HUES48 (cell line): Measurements from ENCODE around the gene CDK5R1.

ENCODE experiments used
- H3K27ac ChIP-seq: one replicate; pipeline ENCODE4 v1.7.0; 2013; ENCODE audit warnings: low read depth, low read length, inconsistent platforms
- H3K27me3 ChIP-seq: 2 replicates; pipeline ENCODE4 v1.6.1; 2013; ENCODE audit warnings: mild to moderate bottlenecking, low read length; ENCODE audit not compliant: control insufficient read depth, insufficient read depth
- H3K36me3 ChIP-seq: 2 replicates; pipeline ENCODE4 v1.6.1; 2013; ENCODE audit warnings: low read length; ENCODE audit not compliant: control insufficient read depth, insufficient read depth
- H3K4me1 ChIP-seq: 2 replicates; pipeline ENCODE4 v1.6.1; 2013; ENCODE audit warnings: mild to moderate bottlenecking, low read length; ENCODE audit not compliant: control insufficient read depth, insufficient read depth
- H3K4me3 ChIP-seq: 2 replicates; pipeline ENCODE4 v1.5.1; 2013; ENCODE audit warnings: mild to moderate bottlenecking, low read depth, low read length
- H3K9ac ChIP-seq: 2 replicates; pipeline ENCODE4 v1.6.1; 2013; ENCODE audit warnings: mild to moderate bottlenecking, low read depth, low read length, moderate library complexity
- H3K9me3 ChIP-seq: 2 replicates; pipeline ENCODE4 v1.6.1; 2013; ENCODE audit warnings: low read length; ENCODE audit not compliant: control insufficient read depth, insufficient read depth

The CDK5R1 gene

DNA sequence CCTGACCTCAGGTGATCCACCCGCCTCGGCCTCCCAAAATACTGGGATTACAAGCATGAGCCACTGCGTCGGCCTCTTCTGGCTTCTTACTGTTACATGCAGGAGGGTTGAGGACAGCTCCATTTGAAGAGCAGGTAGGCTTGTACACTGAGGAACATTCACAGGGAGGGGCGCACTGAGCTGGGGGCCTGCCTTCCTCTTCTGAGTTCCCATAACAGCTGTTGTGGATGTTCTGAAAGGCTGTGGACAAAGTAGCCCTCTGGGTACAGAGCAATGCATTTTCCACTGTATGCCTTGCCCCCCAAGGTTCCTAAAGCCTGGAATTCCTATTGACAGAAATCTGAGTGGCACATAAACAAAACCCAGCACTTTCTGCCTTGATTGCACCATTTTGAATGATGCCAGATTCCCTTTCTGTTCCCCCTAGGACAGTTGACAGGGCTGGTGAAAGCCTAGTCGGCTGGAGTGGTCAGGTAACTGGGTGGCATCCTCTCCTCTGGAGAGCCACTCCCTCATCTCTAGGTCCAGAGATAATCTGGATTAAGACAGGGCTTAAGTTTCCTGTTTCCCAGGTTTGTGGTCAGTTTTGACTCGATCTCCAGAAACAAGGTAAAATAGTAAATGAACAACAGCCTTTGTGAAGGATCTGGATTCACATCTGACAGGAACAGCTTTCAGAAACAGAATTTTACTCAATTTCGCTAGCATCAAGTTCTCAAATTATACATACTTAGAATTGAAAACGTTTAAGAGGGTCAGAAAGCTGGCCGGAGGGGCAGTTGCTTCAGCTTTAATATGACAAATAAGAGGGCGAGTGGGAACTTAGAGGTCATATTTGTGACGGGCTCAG lies 1.3 kb upstream of the CDK5R1 start:
- Histone ChIP-seq H3K27ac (peak overlapping the region; percentile 67), H3K27me3 (no peaks in the 10 kb centered on the region), H3K4me1 (peaks cover 41% of the 10 kb centered on the region), H3K4me3 (0 out of 2 replicates have a peak overlapping the region, but pooled peaks have one; percentile 62), H3K9me3 (no peaks in the 10 kb centered on the region), H3K36me3 (peaks cover 52% of the 10 kb centered on the region), H3K9ac (peak overlapping the region; percentile 73; the same call in 1 of the 2 replicates)

- H3K36me3 ChIP-seq, result peaks cover 52% of the 10 kb centered on the region
- no peaks in the 10 kb centered on the region for H3K27me3 ChIP-seq
- H3K4me1 ChIP-seq, result peaks cover 41% of the 10 kb centered on the region
- peak overlapping the region; percentile 62; the same call in 1 of the 2 replicates for H3K4me3 ChIP-seq
- peak overlapping the region; percentile 80 for H3K27ac ChIP-seq
- H3K9ac ChIP-seq, result peak overlapping the region; percentile 73; the same call in 1 of the 2 replicates
- no peaks in the 10 kb centered on the region for H3K9me3 ChIP-seq
Measured at GRCh38 chr17:32486111-32486700, 587 bp upstream of the CDK5R1 start.

GRCh38 chr17:32487473-32488176 lies 832 bp downstream of the CDK5R1 start:
- no peaks in the 10 kb centered on the region for H3K27me3 ChIP-seq
- H3K36me3 ChIP-seq, result peaks cover 38% of the 10 kb centered on the region
- peaks cover 46% of the 10 kb centered on the region for H3K4me1 ChIP-seq
- no peaks in the 10 kb centered on the region for H3K9me3 ChIP-seq
- peak overlapping the region; percentile 71 for H3K27ac ChIP-seq
- H3K9ac ChIP-seq, result peak overlapping the region; percentile 16
- H3K4me3 ChIP-seq, result peak overlapping the region; percentile 69

- Histone ChIP-seq H3K4me1 (peaks cover 41% of the 10 kb centered on the region), H3K9me3 (no peaks in the 10 kb centered on the region), H3K36me3 (peaks cover 32% of the 10 kb centered on the region), H3K9ac (no peak overlapping the region), H3K4me3 (peak overlapping the region; percentile 69), H3K27ac (no peak overlapping the region), H3K27me3 (no peaks in the 10 kb centered on the region)
Measured at GRCh38 chr17:32488177-32488542, 1.4 kb downstream of the CDK5R1 start.

DNA sequence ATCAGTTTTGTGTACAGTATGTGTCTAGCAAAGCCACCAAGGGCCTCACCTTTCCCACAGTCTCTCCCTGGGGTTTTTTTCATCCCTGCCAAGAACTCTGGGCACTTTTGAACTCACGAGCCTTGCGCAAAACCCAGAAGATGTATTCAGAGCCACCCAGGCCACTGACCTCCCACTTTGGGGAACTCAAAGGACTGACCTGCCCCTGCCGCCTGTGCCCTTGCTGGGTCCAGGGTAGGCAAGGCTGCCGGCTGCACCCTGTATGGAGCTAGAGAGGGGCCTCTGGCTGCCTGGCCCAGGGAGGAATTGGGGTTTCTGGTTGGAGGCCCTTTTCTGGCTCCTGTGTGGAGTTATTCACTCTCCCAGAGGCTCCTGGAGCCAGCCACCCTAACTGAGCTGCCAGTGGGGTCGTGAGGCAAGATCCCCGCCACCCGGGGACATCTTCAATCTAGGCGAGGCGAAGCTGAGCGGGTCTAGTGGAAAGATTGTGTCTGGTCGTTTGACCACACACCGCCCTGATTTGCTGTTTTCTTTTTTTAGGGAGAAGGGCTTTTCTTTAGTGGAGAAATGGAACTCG lies 1.9 kb downstream of the CDK5R1 start:
- Histone ChIP-seq H3K9me3 (no peaks in the 10 kb centered on the region), H3K27ac (no peak overlapping the region), H3K27me3 (no peaks in the 10 kb centered on the region), H3K36me3 (peaks cover 32% of the 10 kb centered on the region), H3K4me3 (peak overlapping the region; percentile 69; the same call in 1 of the 2 replicates), H3K4me1 (peaks cover 36% of the 10 kb centered on the region), H3K9ac (no peak overlapping the region)

GRCh38 chr17:32489320-32490100 lies 2.7 kb downstream of the CDK5R1 start:
- Histone ChIP-seq H3K27ac (no peak overlapping the region), H3K9me3 (no peaks in the 10 kb centered on the region), H3K9ac (no peak overlapping the region), H3K36me3 (peaks cover 32% of the 10 kb centered on the region), H3K27me3 (no peaks in the 10 kb centered on the region), H3K4me3 (no peak overlapping the region), H3K4me1 (peaks cover 30% of the 10 kb centered on the region)

DNA sequence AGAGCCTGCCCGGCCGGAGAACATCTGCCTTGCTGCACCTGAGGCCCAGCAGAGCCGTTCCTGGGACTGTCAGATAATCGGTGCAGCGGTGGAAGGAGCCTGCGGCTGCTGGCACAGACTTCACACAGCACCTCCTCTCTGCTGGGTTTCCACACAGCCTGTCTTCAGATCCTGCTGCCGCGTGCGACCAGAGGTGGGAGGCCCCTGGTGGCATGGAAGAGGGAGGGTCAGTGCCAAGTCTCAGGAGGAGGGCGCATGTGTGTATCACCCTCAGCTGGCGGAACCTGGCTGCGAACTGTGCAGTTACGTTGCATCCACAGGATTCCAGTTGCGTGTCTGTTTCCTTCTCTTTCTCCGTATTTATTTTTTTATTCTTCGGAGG lies 3.3 kb downstream of the CDK5R1 start:
- no peaks in the 10 kb centered on the region for H3K27me3 ChIP-seq
- no peak overlapping the region for H3K27ac ChIP-seq
- H3K36me3 ChIP-seq, result peaks cover 32% of the 10 kb centered on the region
- H3K4me1 ChIP-seq, result peaks cover 30% of the 10 kb centered on the region
- no peaks in the 10 kb centered on the region for H3K9me3 ChIP-seq
- no peak overlapping the region for H3K9ac ChIP-seq
- H3K4me3 ChIP-seq, result no peak overlapping the region

DNA sequence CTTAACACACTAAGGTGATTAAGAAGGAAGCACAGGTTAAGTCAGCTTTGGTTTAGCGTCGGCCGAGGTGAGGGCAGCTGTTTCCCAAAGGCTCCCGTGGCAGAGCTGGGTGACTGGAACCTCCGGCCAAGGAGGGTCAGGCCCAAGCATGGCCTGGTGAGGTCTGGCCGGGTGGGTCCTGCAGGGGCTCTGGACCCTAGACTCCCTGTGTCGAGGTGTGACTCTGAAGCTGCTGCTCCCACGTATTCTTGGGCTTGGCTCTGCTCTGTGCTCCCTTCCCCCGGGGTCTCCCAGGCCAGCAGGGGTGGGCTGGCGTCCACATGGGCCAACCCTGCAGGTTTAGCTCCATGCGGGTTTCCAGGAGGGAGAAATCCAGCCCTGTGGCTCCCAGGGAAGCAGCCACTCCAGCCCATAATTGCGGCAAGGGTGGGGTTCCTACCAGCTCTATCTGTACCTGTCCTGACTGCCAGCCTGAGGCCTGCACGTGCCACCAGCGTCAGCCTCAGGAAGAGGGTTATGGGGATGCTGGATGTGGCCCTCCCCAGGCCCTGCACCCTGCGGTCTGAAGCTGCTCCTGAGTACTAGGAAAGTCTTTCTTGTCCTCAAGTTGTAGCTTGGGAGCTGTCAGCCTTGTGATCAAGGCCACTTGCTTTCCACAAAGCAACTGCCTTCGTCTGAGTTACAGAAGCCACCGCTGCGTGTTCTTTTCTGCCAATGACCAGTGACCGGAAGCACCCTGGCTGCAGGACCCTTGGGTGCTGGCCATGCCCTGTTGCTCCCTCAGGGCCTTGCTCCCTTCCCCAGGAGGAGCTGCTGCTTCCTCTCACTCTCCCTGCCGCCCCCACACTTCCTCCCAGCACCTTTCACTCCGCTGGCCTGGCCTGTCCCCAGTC lies 4.8 kb downstream of the CDK5R1 start:
- Histone ChIP-seq H3K36me3 (peaks cover 32% of the 10 kb centered on the region), H3K9me3 (no peaks in the 10 kb centered on the region), H3K27me3 (no peaks in the 10 kb centered on the region), H3K27ac (peak overlapping the region; percentile 32), H3K4me3 (no peak overlapping the region), H3K9ac (no peak overlapping the region), H3K4me1 (peaks cover 23% of the 10 kb centered on the region)

DNA sequence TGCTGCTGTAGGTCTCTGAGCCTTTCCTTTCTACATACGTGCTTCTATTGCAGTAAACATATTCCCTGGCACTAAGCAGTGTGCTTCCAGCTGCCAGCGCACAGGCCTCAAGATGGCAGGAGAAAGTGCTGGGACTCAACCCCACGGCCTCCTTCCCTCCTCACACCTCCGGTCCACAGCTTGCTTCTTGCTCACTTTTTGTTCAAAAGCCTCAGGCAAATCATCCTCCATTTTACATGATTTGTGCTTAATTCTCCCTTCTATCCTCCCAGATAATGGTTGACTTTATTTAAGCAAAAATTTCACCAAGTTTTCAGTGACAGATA lies 5.4 kb downstream of the CDK5R1 start:
- no peaks in the 10 kb centered on the region for H3K9me3 ChIP-seq
- no peaks in the 10 kb centered on the region for H3K27me3 ChIP-seq
- H3K27ac ChIP-seq, result no peak overlapping the region
- H3K4me1 ChIP-seq, result peaks cover 23% of the 10 kb centered on the region
- H3K4me3 ChIP-seq, result no peak overlapping the region
- peaks cover 32% of the 10 kb centered on the region for H3K36me3 ChIP-seq
- no peak overlapping the region for H3K9ac ChIP-seq
